GM21526 (cell line): ENCODE results near the gene LRP6.
"Not testable (repeated sequence)": the region's sequence is repeated elsewhere in the genome, so short reads cannot be mapped to it uniquely, and the experiment has no call there.

ENCODE experiments used
- ATAC-seq: cut with Tn5 transposase; IDR thresholded peaks from one replicate; pipeline ENCODE4 v1.9.1; 2021; ENCODE audit warnings: moderate library complexity; ENCODE audit not compliant: unreplicated experiment, low FRiP score

LRP6 gene

GRCh38 chr12:12128670-12129069, 138.2 kb downstream of the LRP6 start:
- ATAC-seq: no peak

DNA sequence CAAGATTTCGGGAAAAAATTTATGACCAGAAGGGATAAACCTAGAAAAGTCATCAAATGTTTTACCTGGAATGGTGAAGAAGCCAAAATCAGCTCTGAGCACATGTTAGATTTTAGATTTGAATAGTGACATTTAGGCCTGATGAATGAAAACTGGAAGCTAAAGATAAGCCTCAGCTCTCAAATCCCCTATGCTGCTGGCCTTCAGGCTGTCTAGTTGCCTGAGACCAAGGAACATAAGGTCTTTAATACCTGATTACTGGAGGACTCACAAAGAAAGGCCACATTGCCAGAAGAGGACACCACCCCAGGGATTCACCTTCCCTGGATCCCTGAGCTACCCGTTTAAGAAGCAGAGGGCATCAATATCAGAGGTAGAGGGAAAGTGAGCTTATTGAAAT, 139.5 kb downstream of the LRP6 start:
- no peak for ATAC-seq

- no peak for ATAC-seq
Measured at GRCh38 chr12:12126551-12126950, 140.3 kb downstream of the LRP6 start.

- no peak for ATAC-seq
Measured at GRCh38 chr12:12123036-12123604, 143.7 kb downstream of the LRP6 start.

DNA sequence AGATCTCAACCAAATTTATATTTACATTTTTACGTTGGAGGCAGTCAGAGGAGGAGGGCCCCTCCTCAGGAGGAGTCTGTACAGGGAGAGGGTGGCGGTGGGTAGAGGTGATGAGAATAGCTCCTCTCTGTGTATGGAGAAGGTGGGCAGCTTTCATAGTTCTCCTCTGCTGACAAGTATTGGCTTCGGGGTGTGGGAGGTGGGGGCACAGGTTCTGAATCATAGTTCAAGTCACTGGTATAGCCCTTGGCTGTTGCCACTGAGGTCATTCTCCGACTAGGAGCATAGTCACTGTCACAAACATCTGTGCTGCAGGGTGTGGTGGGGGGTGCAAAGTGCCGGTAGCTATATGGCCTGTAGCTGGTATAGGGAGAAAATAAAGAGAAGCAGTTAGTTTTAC, 145.8 kb downstream of the LRP6 start:
- ATAC-seq: no peak

DNA sequence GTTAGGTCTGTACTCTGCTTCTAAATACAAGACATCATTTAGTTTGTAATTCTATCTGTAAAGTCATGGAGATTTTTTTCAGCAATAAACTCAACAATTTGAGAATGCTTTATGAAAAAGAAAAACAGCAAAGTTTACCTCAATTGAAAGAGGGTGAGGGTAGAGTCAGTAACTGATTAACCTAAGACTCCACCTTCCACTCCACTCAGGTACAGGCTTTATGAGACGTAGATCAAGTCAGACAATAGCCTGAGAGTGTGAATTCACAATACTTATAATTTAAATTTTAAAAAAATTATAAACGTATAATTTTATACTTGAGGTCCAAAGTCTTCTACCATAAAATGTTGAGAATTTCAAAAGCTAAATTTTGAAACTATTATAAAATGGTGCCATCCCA, 150.2 kb downstream of the LRP6 start:
- ATAC-seq: no peak

DNA sequence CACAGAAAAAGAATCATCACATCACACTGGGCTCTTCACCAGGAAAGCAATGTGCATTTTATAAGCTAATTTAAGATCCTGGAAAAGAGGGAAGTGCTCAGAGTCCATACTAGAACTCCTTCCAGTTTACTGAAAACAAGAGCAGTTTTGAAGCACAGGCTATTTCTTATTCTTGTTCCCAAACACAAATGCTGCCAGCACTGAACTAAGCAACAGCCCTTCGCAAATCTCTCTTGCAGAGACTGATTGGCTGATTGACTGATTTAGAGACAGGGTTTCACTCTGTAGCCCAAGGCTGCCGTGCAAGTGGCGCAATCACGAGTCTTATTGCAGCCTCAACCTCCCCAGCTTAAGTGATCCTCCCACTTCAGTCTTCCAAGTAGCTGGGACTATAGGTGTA, 151.3 kb downstream of the LRP6 start:
- no peak for ATAC-seq

DNA sequence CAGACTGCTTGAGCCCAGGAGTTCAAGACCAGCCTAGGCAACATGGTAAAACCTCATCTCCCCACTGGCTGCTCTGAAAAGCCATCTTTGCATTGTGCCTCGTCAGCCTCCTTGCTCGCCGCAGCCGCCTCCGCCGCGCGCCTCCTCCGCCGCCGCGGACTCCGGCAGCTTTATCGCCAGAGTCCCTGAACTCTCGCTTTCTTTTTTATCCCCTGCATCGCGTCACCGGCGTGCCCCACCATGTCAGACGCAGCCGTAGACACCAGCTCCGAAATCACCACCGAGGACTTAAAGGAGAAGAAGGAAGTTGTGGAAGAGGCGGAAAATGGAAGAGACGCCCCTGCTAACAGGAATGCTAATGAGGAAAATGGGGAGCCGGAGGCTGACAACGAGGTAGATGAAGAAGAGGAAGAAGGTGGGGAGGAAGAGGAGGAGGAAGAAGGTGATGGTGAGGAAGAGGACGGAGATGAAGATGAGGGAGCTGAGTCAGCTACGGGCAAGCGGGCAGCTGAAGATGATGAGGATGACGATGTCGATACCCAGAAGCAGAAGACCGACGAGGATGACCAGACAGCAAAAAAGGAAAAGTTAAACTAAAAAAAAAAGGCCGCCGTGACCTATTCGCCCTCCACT, 155.8 kb downstream of the LRP6 start:
- not testable (repeated sequence) for ATAC-seq

DNA sequence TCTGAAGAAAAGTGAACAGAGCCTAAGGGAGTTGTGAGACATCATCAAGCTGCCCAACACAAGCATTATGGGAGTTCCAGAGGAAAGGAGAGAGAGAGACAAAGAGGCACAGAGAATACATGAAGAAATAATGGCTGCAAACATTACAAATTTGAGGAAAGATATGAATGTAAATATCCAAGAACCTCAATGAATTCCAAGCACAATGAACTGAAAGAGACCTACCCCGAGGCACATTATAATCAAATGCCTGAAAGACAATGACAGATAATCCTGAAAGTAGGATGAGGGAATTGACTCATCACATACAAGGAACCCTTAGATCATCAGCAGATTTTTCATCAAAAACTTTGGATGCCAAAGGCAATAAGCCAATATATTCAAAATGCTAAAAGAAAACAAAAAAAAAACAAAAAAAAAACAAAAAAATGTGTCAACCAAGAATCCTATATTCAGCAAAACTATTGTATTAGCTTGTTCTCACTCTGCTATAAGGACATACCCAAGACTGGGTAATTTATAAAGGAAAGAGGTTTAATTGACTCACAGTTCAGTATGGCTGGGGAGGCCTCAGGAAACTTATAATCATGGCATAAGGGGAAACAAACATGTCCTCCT, 158.3 kb downstream of the LRP6 start:
- ATAC-seq: no peak

- ATAC-seq: no peak
Measured at GRCh38 chr12:12107678-12108077, 159.2 kb downstream of the LRP6 start.

DNA sequence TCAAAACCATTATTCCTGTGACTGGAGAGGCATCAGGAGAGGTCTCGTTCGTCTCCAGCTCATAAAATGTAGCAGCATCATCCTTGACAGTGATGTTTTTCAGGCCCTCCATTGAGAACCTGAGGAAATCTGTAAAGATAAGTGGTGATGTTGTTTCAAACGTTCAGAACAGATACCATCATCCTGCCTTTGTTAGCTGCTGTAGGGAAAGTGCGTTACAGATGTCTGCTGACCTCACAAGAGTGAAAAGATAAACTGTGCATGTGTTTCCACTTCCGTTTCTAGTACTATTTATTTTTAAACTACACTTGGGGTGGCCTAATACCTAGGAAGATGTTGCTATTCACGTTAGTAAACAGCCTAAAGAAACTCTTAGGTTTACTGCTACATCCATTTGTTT, 167.7 kb downstream of the LRP6 start:
- ATAC-seq: no peak

GRCh38 chr12:12098691-12099015, 168.2 kb downstream of the LRP6 start:
- ATAC-seq: no peak

DNA sequence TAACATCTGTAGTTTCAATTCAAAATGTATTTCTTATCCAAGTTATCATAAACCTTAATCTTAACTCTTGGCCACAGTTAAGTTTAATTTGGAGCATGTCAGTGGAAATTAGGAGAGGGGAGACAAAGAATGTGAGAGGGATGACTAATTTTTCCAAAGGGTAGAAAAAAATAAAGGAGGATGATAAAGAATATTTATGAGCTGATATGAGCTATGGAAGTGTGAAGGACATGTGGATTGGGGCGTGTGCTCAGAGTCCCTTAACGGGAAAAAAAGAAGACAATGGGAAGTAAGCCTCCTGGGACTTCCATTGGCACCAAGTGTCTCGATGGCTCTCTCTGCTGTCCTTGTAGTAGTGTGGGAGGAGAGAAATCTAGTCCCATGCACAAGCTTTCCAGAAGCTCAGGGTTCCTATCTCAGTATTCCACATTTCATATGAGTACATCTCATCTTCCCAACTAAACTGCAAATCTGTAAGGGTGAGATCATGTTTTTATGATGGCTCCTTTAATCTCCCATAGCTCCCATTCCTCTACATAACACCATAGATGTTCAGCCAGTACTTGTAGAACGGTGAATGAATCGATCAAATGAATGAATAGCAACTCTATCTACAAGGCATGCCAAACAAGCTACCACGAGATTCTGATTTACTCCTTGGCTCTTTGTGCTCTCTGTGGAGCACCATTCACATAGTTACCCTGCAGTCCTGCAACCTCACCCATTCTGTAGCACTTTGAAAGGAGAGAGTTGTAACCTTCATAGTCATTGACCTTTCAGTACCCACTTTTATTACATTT, 168.8 kb downstream of the LRP6 start:
- no peak for ATAC-seq

DNA sequence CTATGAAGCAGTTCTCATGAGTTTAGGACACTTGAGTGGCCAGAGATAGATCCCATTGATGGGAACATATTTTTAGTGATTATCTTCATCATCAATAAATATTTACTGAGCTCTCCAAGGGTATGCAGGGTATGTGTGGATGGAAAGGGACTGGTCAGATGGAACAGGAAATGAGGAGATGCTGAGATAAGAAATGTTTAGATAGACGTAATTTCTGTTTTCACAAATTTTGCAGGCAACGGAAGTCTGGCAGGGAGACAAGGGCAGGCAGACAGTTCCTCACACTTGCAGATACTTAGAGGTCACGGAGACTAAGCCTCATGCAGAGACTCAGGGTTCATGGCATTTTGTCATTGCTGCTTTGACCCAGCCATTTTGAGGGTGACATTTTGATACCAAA, 171.8 kb downstream of the LRP6 start:
- no peak for ATAC-seq

- ATAC-seq: no peak
Measured at GRCh38 chr12:12094481-12094880, 172.4 kb downstream of the LRP6 start.

GRCh38 chr12:12091977-12092663, 174.7 kb downstream of the LRP6 start:
- no peak for ATAC-seq

GRCh38 chr12:12091071-12091470, 175.8 kb downstream of the LRP6 start:
- no peak for ATAC-seq

GRCh38 chr12:12088761-12089160, 178.1 kb downstream of the LRP6 start:
- no peak for ATAC-seq

- ATAC-seq: no peak
Measured at GRCh38 chr12:12088147-12088546, 178.7 kb downstream of the LRP6 start.

DNA sequence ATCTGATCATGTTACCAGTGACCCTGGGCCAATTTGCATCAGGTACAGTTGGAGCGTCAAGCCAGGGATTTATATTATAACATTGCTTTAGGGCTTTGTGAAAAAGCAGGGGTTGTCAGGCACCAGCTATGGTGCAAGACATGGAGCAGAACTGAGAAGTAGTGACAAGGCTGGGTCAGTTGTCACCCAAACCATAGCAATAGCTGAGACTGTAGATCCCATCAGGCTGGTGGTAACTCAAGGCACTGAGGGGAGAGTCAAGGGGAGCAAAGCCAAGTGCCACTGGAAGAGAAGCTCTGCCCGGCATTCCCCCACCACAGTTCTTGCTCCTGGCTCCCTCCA, 179.2 kb downstream of the LRP6 start:
- ATAC-seq: no peak

DNA sequence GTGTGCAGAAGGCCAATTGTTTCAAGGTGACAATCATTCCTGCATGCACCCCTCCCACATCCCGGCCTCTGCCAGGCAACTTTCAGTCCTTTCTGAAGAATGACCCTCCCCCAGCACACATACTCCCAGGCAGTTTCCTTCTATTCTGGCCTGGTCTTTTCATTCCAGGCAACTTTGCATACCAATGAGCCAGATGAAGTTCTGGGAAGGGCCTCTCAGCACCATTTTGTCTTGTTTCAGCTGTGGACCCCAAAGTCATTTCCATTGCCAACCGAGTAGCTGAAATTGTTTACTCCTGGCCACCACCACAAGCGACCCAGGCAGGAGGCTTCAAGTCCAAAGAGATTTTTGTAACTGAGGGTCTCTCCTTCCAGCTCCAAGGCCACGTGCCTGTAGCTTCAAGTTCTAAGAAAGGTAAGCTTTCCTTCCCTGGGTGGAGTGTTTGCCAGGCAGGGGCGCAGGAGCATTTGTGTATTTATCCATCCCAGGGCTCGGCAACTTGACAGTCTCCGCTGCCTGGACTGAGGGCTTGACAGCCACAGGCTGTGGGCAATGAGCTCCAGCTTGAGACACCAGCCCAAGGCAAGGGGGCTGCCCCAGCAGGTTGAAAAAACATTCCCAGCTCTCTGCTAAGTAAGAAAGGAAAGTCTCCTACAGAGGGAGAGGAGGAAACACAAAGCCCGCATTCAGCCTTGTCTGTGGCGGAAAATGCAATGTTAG, 179.7 kb downstream of the LRP6 start:
- ATAC-seq: no peak
